AG09319 (cell line): ENCODE data around the gene TGFB1.

Experiments
- DNase-seq: peaks from one replicate; pipeline ENCODE4 v3.0.0-alpha.2; 2010; ENCODE audit warnings: low read depth; ENCODE audit errors: extremely low read depth
- CTCF ChIP-seq: IDR thresholded peaks from 2 replicates; pipeline ENCODE4 v1.5.1; 2011; ENCODE audit warnings: low read depth, mild to moderate bottlenecking, inconsistent platforms, low read length, moderate library complexity

The TGFB1 gene

GRCh38 chr19:41309180-41310032 is 44.3 kb downstream of the TGFB1 start:
- TF ChIP-seq CTCF, result no peak
- DNase-seq, result no peak

- DNase-seq, result no peak
- TF ChIP-seq CTCF, result peak; percentile 96
Measured at GRCh38 chr19:41308450-41309179, 45.1 kb downstream of the TGFB1 start.

- DNase-seq, result no peak
- TF ChIP-seq CTCF, result no peak
Measured at GRCh38 chr19:41307954-41308449, 45.7 kb downstream of the TGFB1 start.

- TF ChIP-seq CTCF, result no peak
- DNase-seq, result no peak
Measured at GRCh38 chr19:41307090-41307875, 46.4 kb downstream of the TGFB1 start.

GRCh38 chr19:41305927-41306793 is 47.6 kb downstream of the TGFB1 start:
- no peak for TF ChIP-seq CTCF
- no peak for DNase-seq

GRCh38 chr19:41304706-41305483 is 48.8 kb downstream of the TGFB1 start:
- no peak for TF ChIP-seq CTCF
- no peak for DNase-seq
